Activated CD8-positive, alpha-beta T cell treated with anti-CD3 and anti-CD28 coated beads, Interleukin-2, amount 10 ng/mL, durations not matched to agents 7 days and 5 days (primary cell): ENCODE data around the gene RUFY1. TPM values are rescaled to one million over a fixed set of nuclear protein-coding genes. Genes with fewer than 3 reads are reported as not detected.

Source experiments
- ATAC-seq: fragments of 150-1000 bp; cut with Tn5 transposase; one replicate; pipeline ENCODE4 v1.10.0; 2021; ENCODE audit warnings: moderate library complexity
- CTCF ChIA-PET: fragments of 350-600 bp; sonication (Branson Sonifier 250); formaldehyde crosslinking; loops from one replicate; lab custom pipeline; 2021; ENCODE audit warnings: antibody characterized with exemption; lab: Charles Lee
- POLR2A ChIA-PET: fragments of 350-600 bp; sonication (Branson Sonifier 250); formaldehyde crosslinking; loops from one replicate; lab custom pipeline; 2021; ENCODE audit warnings: antibody characterized with exemption; lab: Charles Lee
- DNase-seq: peaks from one replicate; pipeline ENCODE4 v3.0.0-alpha.2; 2020
- H3K27ac Mint-ChIP-seq: one replicate; pipeline ENCODE4 v1.8.0; 2021; ENCODE audit warnings: mild to moderate bottlenecking, mixed read lengths
- H3K27me3 Mint-ChIP-seq: one replicate; pipeline ENCODE4 v1.8.0; 2021; ENCODE audit warnings: low read depth, mixed read lengths
- H3K36me3 Mint-ChIP-seq: one replicate; pipeline ENCODE4 v1.8.0; 2021; ENCODE audit warnings: low read depth, mixed read lengths
- H3K4me1 Mint-ChIP-seq: one replicate; pipeline ENCODE4 v1.8.0; 2021; ENCODE audit warnings: low read depth, mixed read lengths
- H3K4me3 Mint-ChIP-seq: one replicate; pipeline ENCODE4 v1.8.0; 2021; ENCODE audit warnings: mild to moderate bottlenecking, mixed read lengths
- H3K9me3 Mint-ChIP-seq: one replicate; pipeline ENCODE4 v1.8.0; 2022; ENCODE audit warnings: mixed read lengths; ENCODE audit not compliant: insufficient read depth
- total RNA-seq, 2 experiments: library from RNA; stranded (reverse); gene quantifications; one replicate each; pipeline ENCODE4 v1.2.3, GENCODE V29; 2021

The RUFY1 gene
- total RNA-seq, 2 experiments from 2014 or later, result 43.4 to 46.3 TPM

GRCh38 chr5:179616002-179616594 is 65.7 kb downstream of the RUFY1 start:
- DNase-seq, result no peak
- ChIA-PET POLR2A (interaction anchor here (0.6 to 11.0 kb wide), 5 partner anchors 5 to 116 kb away, joined by 3 to 158 read pairs (median 3); partner anchors contain the start of genes HNRNPH1, MAML1 and RUFY1), CTCF (interaction anchor here (1.6 kb wide), 1 partner anchor 8 kb away, joined by 5 read pairs; no protein-coding TSS in a partner anchor)
- H3K36me3 Mint-ChIP-seq, result peaks cover 82% of the 10 kb centered on the region
- H3K4me1 Mint-ChIP-seq, result peaks cover 65% of the 10 kb centered on the region
- no peak overlapping the region for H3K4me3 Mint-ChIP-seq
- H3K27me3 Mint-ChIP-seq, result no peaks in the 10 kb centered on the region
- no peaks in the 10 kb centered on the region for H3K9me3 Mint-ChIP-seq
- ATAC-seq, result no peak
- H3K27ac Mint-ChIP-seq, result peak overlapping the region; percentile 51

DNA sequence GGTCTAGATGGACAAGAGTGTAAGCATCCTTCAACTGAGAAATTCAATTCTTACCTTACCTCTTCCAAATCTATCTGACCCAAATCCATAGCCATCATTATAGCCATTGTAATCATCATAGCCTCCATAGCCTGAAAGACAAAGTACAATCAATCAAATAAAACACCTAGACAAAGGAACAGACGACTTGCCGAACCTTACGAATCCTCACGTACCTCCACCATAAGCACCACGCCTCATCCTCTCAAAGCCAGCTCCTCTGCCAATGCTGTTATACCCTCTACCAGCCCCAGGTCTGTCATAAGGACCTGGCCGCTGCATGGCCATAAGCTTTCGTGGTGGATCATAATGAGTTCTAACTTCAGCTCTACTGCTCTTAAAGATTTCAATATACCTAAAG is 67.6 kb downstream of the RUFY1 start:
- ATAC-seq, result no peak
- Mint-ChIP-seq H3K27me3 (no peaks in the 10 kb centered on the region), H3K36me3 (peaks cover 87% of the 10 kb centered on the region), H3K9me3 (no peaks in the 10 kb centered on the region), H3K4me1 (peaks cover 63% of the 10 kb centered on the region), H3K27ac (peak overlapping the region; percentile 43), H3K4me3 (peak overlapping the region; percentile 14)
- ChIA-PET CTCF (interaction anchor here (1.6 kb wide), 1 partner anchor 10 kb away, joined by 5 read pairs; no protein-coding TSS in a partner anchor), POLR2A (interaction anchor here (1.0 to 1.4 kb wide), 2 partner anchors 9 to 82 kb away, joined by 3 to 4 read pairs; no protein-coding TSS in a partner anchor)
- DNase-seq, result no peak

GRCh38 chr5:179618923-179619554 is 68.7 kb downstream of the RUFY1 start:
- ATAC-seq, result no peak
- Mint-ChIP-seq H3K9me3 (no peaks in the 10 kb centered on the region), H3K4me1 (peaks cover 52% of the 10 kb centered on the region), H3K4me3 (peak overlapping the region; percentile 92), H3K36me3 (peaks cover 84% of the 10 kb centered on the region), H3K27me3 (no peaks in the 10 kb centered on the region), H3K27ac (peak overlapping the region; percentile 80)
- DNase-seq, result no peak
- POLR2A ChIA-PET, result interaction anchor here (0.7 to 6.5 kb wide), 5 partner anchors 8 to 105 kb away, joined by 3 to 158 read pairs (median 3); partner anchors contain the start of gene RUFY1
- CTCF ChIA-PET, result no interaction called here

- ATAC-seq, result no peak
- H3K27me3 Mint-ChIP-seq, result no peaks in the 10 kb centered on the region
- CTCF ChIA-PET, result no interaction called here
- H3K27ac Mint-ChIP-seq, result no peak overlapping the region
- no peak for DNase-seq
- H3K4me1 Mint-ChIP-seq, result peaks cover 56% of the 10 kb centered on the region
- POLR2A ChIA-PET, result interaction anchor here (0.7 to 6.5 kb wide), 5 partner anchors 9 to 104 kb away, joined by 3 to 158 read pairs (median 3); partner anchors contain the start of gene RUFY1
- peak overlapping the region; percentile 92 for H3K4me3 Mint-ChIP-seq
- no peaks in the 10 kb centered on the region for H3K9me3 Mint-ChIP-seq
- peaks cover 80% of the 10 kb centered on the region for H3K36me3 Mint-ChIP-seq
Measured at GRCh38 chr5:179619776-179620175, 69.4 kb downstream of the RUFY1 start.

DNA sequence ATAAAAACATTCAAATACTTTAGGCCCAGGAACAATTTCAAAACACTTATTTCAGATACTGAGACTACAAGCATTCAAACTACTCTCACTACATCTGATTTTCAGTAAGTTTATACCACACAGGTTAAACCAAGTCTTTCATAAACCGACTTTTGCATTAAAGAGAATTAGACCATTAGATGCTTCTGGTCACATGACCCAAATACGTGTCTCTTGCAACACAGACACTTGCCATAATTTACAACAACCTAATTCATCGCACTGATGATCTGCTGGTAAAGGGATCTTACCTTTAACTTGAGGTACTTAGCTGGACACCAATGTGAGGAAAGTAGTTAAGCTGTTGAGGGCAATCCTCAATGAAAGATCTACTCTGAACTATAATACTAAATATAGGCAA is 69.9 kb downstream of the RUFY1 start:
- Mint-ChIP-seq H3K36me3 (peaks cover 79% of the 10 kb centered on the region), H3K27ac (peak overlapping the region; percentile 89), H3K27me3 (no peaks in the 10 kb centered on the region), H3K9me3 (no peaks in the 10 kb centered on the region), H3K4me1 (peaks cover 60% of the 10 kb centered on the region), H3K4me3 (peak overlapping the region; percentile 92)
- no peak for DNase-seq
- no peak for ATAC-seq
- ChIA-PET POLR2A (interaction anchor here (0.5 to 6.5 kb wide), 4 partner anchors 10 to 83 kb away, joined by 3 to 158 read pairs (median 4); no protein-coding TSS in a partner anchor), CTCF (no interaction called here)

- Mint-ChIP-seq H3K4me1 (peaks cover 57% of the 10 kb centered on the region), H3K27me3 (no peaks in the 10 kb centered on the region), H3K4me3 (peak overlapping the region; percentile 92), H3K36me3 (peaks cover 74% of the 10 kb centered on the region), H3K27ac (peak overlapping the region; percentile 89), H3K9me3 (no peaks in the 10 kb centered on the region)
- ATAC-seq (no peak), DNase-seq (no peak)
- CTCF ChIA-PET, result interaction anchor here (1.6 kb wide), 1 partner anchor 9 kb away, joined by 4 read pairs; no protein-coding TSS in a partner anchor
- POLR2A ChIA-PET, result interaction anchor here (0.5 to 6.5 kb wide), 4 partner anchors 10 to 83 kb away, joined by 3 to 158 read pairs (median 4); no protein-coding TSS in a partner anchor
Measured at GRCh38 chr5:179620703-179621350, 70.5 kb downstream of the RUFY1 start.

DNA sequence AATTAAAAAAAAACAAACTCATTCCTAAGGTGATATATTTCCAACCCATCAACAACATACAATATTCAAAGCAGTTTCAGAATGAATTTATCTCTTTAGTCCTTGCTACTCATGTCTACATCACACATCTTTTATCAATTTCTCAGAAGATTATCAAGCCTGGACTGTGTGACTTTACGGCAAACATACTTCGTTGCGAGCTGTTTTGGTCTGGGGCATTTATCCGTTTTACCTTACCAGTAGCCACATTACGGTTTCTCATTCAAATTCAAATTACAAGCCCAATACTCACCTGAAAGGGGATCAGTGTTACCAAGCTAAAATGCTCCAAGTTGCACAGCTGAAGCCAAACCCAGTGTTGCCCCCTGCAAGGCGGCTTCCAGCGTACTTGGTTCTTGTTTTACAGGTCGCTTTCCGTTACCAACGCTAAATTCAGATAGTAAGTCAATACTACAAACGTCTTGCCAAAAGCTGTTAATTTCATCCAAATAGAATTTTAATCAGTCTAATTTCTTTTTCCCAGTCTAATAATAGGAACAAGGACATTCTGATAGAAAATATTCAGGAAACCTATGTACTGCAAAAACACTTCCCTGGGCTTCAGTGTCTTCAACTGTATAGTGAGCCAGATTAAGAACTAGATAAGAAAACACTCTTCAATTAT is 71.3 kb downstream of the RUFY1 start:
- DNase-seq (no peak), ATAC-seq (no peak)
- Mint-ChIP-seq H3K36me3 (peaks cover 66% of the 10 kb centered on the region), H3K9me3 (no peaks in the 10 kb centered on the region), H3K4me1 (peaks cover 49% of the 10 kb centered on the region), H3K4me3 (peak overlapping the region; percentile 92), H3K27me3 (no peaks in the 10 kb centered on the region), H3K27ac (peak overlapping the region; percentile 89)
- ChIA-PET POLR2A (interaction anchor here (1.0 to 6.5 kb wide), 5 partner anchors 11 to 79 kb away, joined by 3 to 158 read pairs (median 37); partner anchors contain the start of genes CANX, CBY3 and RUFY1), CTCF (interaction anchor here (1.6 to 2.1 kb wide), 2 partner anchors 10 to 76 kb away, joined by 4 to 5 read pairs; no protein-coding TSS in a partner anchor)

GRCh38 chr5:179623003-179623905 is 72.9 kb downstream of the RUFY1 start, which contains the start of gene HNRNPH1:
Gene HNRNPH1 (minus strand): TSS chr5:179623671. CDS start chr5:179623133, 538 bp downstream.
- Mint-ChIP-seq H3K36me3 (peaks cover 52% of the 10 kb centered on the region), H3K27me3 (no peaks in the 10 kb centered on the region), H3K4me1 (peaks cover 34% of the 10 kb centered on the region), H3K4me3 (peak within 1 kb of the TSS; percentile 92), H3K9me3 (no peaks in the 10 kb centered on the region), H3K27ac (peak within 1 kb of the TSS; percentile 99)
- ATAC-seq (peak; percentile 73), DNase-seq (peak; percentile 99)
- ChIA-PET POLR2A (interaction anchor here (0.6 to 6.5 kb wide), 28 partner anchors 8 to 1419 kb away, joined by 3 to 158 read pairs (median 6); partner anchors contain the start of genes CANX, CBY3, HNRNPAB and LTC4S), CTCF (interaction anchor here (0.7 to 2.1 kb wide), 10 partner anchors 10 to 109 kb away, joined by 3 to 6 read pairs (median 3); partner anchors contain the start of genes MAML1 and RUFY1)

DNA sequence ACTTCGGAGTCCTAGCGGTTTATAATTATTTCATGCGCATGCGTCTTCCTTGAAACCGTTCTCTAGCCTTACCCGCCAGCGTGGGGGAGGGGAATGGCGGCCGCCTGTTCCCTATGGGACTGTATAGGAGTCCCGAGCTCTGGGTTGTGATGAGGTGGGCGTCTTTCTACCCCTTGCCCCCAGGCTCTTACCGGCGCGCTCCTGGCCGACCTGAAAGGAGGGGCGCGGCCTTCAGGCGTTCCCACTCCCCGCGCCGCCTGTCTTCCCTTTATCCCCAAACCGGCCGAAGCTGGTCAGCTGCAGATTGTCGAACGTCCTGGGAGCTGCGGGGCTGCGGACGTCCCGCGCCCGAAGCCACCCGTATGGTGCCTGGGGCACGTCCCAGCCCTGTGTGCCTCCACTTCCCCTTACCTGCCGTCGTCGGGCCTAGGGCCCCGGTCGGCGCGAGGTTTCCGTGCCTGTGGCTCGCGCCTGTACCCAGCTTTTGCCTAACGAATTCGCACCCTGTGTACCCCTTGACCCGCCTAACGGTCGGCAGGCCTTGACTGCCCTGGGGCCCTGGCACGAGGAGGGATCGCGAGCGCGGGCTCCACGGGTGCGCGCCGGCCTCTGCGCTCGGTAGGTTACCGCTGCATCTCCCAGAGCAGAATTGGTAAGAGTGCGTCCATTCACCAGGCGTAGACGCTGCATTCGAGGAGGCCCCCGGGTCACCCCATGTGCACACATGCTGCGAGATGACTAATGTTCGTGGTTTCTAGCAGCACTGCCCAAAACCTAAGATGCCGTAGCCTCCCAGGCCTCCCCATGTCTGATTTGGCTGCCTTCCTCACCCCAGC is 73.8 kb downstream of the RUFY1 start:
- H3K9me3 Mint-ChIP-seq, result no peaks in the 10 kb centered on the region
- H3K36me3 Mint-ChIP-seq, result peaks cover 48% of the 10 kb centered on the region
- H3K4me1 Mint-ChIP-seq, result peaks cover 30% of the 10 kb centered on the region
- peak overlapping the region; percentile 99 for H3K27ac Mint-ChIP-seq
- ATAC-seq (peak; percentile 18), DNase-seq (peak; percentile 67)
- POLR2A ChIA-PET, result interaction anchor here (0.6 to 6.5 kb wide), 28 partner anchors 8 to 1419 kb away, joined by 3 to 158 read pairs (median 6); partner anchors contain the start of genes CANX, CBY3, HNRNPAB and LTC4S
- peak overlapping the region; percentile 92 for H3K4me3 Mint-ChIP-seq
- no peaks in the 10 kb centered on the region for H3K27me3 Mint-ChIP-seq
- CTCF ChIA-PET, result interaction anchor here (0.5 to 2.0 kb wide), 9 partner anchors 11 to 466 kb away, joined by 3 to 6 read pairs (median 3); partner anchors contain the start of genes MAML1 and RUFY1
